ENCODE results near the gene BICC1. TPM values are rescaled to one million over a fixed set of nuclear protein-coding genes. Genes with fewer than 3 reads are reported as not detected.
"Not testable (repeated sequence)": the region's sequence is repeated elsewhere in the genome, so short reads cannot be mapped to it uniquely, and the experiment has no call there.

Gene BICC1
- total RNA-seq, 1 experiment from 2014 or later, result 0.52 TPM

DNA sequence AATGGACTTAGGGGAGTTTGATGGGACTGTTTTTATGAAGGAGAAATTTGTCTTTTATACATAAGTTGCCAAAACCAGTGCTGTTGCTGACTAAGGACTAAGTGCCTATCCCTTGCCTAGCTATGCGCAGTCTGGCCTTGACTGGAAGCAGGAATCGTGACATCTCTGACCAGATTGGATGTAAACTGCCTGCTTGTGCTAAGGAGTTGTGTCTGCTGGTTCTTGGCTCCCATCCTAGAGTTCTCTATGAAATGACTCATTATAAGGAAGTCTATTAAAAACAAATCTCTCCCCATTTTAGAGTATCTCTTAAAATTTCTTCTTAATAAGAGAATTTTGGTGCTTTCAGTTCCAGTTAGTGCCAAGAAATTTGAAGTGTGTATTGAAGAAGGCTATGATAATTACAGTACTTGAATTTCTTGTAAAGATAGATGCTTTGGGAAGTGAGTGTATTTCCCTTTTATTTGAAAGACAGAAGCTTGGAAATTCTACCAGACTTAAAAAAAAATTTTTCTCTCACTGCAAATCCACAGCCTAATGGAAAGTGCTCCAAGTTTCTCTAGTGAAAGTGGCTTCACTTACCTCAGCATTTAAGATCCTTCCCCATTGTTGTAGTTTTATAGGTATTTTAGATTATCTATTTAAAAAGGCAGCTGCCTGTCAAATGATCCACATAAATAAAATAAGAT, 77.6 kb downstream of the BICC1 start:
- DNase-seq (ENCODE audit: extremely low read depth, low read depth), result no peak

DNA sequence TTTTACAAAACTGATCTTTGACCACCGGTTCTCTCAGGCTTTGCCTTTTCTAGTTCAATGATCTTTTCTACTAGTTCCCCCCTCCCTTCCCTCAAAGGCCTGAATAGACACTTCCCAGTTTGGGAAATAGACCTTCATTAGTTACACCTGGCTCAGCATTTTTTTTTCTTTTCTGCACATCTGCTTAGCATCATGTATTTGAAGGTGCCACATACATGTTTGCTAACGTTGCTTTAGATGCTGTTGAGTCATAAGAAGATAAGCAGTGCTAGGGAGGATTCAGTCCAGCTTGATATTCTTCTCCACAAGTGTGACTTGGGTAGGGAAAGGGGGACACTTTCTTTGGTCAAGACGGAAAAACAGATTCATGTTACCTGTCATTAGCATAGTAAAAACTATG, 78.3 kb downstream of the BICC1 start:
- DNase-seq (ENCODE audit: extremely low read depth, low read depth), result no peak

DNA sequence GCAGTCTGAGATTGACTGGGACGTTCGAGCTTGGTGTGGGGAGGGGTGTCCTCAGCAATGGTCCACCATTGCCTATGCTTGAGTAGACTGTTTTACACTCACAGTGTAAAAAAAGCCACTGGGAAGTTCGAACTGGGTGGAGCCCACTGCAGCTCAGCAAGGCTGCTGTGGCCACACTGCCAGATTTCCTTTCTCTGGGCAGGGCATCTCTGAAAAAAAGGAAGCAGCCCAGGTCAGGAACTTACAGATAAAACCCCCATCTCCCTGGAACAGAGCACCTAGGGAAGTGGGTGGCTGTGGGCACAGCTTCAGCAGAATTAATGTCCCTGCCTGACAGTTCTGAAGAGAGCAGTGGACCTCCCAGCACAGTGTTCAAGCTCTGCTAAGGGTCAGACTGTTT, 80.3 kb downstream of the BICC1 start:
- no peak for DNase-seq (ENCODE audit: extremely low read depth, low read depth)

DNA sequence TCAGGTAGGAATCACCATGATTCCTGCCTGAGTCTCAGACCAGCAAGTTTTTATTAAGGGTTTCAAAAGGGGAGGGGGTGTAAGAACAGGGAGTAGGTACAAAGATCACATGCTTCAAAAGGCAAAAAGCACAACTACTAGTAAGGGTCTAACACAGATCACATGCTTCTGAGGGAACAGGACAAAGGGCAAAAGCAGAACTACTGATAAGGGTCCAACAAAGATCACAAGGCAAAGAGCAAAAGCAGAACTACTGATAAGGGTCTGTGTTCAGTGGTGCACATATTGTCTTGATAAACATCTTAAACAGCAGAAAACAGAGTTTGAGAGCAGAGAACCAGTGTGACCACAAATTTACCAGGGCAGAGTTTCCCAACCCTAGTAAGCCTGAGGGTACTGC, 84.5 kb downstream of the BICC1 start:
- not testable (repeated sequence) for DNase-seq (ENCODE audit: extremely low read depth, low read depth)

DNA sequence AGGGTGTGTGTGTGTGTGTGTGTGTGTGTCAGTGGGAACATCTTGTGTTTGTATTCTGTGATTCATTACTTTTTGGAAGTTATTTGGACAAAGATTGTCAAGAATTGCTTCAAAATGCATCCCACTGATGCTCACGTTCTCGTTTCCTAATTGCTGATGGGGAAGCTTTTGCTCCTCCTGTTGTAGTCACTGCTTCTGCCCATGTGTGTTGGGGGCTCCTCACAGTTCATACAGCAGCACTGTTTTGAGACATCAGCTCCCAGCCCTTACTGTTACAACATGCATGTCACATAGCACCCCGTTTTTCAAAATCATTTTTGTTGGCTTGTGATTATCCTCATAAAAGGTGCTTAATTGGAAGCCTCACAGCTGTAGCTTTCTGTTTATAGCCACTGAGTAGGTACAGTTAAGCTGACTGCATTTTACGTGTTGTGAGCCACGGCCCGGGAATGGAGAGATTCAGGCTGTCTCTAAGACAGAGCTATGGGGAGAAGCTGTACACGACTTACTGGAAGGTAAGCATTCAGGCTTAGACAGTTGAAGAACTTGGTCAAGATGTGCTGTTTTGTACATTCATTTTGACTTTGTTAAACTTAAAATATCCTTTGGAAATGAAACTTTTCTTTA, 87.4 kb downstream of the BICC1 start:
- no peak for DNase-seq (ENCODE audit: extremely low read depth, low read depth)

DNA sequence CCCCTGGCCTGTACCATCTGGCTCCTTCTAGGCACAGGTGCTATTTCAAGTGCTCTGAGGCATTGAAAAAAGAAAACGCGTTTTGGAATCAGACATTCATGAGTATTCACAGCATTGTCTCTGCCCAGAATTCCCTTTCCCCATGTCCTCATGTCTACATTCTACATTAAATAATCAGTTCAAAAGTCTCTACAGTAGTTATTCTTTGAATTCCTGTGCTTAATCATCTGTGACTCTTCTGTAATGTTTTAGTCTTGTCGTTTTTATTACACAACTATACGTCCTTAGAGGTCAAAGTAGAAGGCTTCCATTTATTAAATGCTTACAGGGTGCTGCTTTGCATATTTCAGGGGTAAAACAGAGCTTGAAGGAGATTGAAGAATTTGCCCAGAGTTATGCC, 95.7 kb downstream of the BICC1 start:
- DNase-seq (ENCODE audit: extremely low read depth, low read depth), result no peak

DNA sequence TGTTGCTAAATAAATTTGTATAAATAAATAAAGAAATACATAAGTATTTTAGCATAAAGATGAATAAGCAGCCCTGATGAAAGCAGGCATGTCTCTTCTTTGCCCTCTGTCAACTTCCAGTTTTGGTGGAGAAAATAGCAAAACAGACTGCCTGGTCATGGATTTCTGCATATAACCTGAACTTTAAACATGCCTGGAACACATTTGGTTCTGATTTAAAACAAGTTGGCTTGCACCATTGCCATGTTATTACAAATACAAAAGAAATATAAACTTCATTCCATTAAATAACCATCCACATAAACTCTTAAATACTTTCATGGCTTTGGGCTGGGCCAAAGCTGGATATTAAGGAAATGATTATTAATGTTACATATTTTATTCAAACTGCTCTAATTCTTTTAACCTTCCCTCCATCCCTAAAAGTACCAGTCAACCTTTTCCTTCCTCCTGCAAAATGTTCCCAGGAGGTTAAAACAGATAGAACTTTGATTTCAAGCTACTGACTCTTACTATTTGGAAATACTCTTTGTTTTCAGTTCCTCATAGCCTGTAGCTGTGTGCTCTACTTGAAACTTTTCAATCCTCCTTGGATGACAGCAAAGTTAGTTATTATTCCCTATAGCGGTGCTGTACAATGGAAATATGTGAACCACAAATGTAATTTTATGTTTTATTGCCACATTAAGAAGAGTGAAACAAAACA, 96.3 kb downstream of the BICC1 start:
- no peak for DNase-seq (ENCODE audit: extremely low read depth, low read depth)

DNA sequence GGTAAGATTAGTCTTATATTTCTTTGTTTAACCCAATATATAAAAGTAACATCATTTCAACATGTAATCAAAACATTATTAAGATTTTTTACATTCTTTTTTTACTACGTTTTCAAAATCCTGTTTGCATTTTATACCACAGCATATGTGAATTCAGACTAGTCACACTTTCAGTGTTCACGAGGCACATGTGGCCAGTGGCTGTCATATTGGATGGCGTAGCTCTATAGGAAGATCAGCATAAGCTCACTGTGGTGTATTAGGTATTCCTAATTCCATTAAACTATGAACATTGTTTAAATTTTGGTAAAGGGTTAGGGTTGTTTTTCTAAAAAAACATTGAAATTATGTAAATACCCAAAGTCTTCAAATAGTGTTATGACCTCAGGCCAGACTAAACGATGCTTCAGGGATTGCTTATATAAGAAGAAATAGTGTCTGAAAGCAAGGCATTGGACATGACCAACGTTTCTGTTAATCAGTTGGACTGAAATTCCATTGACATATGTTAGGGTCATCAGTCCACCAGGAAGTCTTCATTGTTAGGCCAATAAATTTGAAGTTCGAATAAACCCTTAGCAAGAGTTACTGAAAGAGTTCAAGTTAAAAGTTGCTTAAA, 97.0 kb downstream of the BICC1 start:
- DNase-seq (ENCODE audit: extremely low read depth, low read depth), result no peak

DNA sequence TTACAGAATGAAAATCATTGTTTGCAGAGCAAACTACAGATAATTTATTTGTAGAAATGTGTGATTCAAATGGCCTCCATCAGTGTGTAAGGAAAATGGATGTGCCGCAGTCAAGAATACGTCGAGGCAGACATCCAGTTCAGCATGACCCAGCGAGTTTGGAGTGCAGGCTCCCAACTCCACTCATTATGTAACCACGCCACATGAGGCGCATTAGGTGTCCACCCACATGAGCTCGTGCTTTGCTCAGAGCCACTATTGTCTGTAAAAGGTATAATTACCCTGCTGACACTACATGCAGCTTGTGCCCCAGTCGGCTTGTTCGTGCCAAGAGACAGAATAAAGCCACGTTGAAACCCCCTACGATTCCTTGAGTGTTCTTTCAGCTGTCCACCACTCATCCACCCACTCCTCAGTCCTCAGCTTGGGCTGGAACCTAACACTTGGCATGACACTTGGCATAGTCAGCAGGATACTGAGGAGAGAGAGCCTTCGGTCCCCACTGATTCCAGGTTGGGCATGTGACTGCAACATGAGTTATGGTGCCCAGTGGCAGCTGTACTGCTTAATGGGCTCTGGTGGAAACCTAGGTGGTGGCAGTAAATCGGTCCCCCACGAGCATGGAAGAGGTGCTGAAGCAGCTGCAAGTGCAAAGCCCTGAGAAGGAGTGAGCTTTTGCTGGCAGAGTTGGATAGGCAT, 102.7 kb downstream of the BICC1 start:
- no peak for DNase-seq (ENCODE audit: extremely low read depth, low read depth)

DNA sequence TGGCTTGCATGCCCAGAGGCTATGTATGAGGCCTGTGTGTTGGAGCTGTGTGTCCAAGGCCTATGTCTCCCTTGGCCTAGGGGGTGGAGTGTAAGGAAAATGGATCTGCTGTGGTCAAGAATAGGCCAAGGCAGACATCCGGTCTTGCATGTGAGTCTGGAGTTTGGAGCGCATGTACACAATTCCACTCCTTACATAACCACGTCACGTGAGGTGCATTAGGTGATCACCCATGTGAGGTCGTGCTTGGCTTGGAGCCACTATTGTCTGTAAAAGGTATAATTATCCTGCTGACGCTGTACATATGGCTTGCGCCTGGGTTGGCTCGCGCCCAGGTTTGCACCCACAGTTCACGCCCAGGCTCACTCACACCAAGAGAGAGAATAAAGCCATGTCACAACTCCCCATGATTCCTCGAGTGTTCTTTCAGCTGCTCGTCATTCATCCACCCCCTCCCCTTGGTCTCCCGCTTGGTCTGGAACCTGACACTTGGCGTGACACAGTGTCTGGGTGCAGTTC, 105.5 kb downstream of the BICC1 start:
- DNase-seq (ENCODE audit: extremely low read depth, low read depth), result no peak

DNA sequence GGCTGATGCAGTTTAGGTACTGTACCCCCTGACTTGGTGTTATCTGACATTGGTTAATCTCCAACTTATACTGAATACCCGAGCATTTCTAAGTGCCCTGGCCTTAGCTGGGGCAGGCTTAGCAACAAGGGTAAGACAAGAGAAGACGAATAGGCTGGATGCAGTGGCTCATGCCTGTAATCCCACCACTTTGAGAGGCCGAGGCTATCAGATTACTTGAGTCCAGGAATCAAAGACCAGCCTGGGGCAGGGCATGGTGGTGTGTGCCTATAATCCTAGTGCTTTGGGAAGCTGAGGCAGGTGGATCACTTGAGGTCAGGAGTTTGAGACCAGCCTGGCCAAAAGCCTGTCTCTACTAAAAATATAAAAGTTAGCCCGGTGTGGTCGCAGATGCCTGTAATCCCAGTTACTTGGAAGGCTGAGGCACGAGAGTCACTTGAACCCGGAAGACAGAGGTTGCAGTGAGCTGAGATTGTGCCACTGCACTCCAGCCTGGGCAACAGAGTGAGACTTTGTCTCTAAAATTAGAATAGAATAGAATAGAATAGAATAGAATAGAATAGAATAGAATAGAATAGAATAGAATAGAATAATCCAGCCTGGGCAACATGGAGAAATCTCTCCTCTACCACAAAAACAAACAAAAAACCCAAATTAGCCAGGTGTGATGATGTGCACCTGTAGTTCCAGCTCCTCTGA, 108.9 kb downstream of the BICC1 start:
- DNase-seq (ENCODE audit: extremely low read depth, low read depth), result no peak

DNA sequence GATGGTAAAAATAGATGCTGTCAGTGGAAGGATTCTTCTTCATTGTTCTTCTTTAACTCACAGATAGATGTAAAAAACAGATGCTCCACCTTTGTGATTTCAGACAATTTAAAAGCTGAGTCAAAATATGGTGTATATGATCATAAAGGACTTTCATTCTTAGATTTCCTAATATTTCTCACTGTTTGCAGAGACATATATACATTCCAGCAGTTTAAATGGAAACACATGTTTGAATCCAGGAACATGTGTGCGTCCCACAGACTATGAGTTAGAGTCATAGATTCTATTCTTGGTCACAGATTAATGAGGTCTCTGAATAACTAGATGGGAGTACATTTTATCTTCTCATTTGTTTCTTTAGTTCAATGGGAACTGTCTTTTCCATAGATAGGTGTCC, 109.6 kb downstream of the BICC1 start:
- DNase-seq (ENCODE audit: extremely low read depth, low read depth), result no peak

DNA sequence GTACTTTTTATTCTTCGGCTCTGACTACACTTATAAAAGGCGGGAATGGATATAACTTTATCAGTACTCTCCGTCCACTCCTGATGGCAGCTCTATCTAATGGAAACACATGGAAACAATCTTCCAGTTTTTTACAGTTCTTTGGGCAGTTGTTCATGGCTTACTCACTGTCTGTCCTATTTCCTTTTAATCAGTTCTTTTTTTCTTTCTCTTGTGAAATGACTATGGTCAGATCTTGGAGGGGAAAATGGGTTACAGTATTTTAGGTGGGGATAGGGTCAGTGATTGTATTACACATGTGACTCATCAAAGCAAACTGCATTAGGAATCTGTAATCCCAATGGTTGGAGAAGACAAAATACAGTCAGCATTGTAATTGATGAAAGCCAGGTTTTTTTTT, 112.4 kb downstream of the BICC1 start:
- no peak for DNase-seq (ENCODE audit: extremely low read depth, low read depth)

DNA sequence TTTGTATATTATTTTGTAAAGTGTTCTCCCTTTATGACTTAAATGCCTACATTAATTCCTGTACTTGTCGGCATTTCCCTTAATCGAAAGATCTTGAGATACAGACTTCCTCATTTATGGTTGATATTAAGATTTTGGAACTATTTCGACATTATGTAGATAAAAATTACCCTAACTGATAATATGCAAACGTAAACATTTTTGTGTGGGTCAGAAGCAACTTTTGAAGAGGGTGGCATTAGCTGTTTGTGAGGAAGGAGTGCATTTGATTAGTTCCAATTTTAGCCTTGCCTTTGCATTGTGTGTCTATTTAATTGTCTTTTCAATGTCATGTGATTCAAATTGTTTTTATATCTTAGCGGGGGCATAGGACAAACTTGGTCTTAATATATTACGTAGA, 114.7 kb downstream of the BICC1 start:
- no peak for DNase-seq (ENCODE audit: extremely low read depth, low read depth)

DNA sequence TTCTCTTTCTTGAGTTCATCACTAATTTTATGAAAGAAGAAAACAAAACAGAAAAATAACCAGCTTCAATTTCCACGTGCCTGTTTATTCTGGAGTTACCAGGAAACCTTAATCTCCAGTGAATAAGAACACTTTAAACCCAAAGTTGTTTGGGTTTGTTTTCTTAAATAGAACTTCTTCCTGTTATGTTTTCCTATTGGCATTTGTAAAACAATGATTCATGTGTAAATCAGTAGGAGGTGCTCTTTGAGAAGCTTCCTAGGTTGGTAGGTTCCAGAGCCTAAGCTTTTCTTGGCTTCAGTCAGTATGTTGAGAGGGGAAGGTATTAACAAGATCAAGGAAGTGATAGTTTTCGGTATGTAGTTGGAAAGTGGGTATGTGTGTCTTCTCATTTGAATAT, 119.0 kb downstream of the BICC1 start:
- no peak for DNase-seq (ENCODE audit: extremely low read depth, low read depth)

DNA sequence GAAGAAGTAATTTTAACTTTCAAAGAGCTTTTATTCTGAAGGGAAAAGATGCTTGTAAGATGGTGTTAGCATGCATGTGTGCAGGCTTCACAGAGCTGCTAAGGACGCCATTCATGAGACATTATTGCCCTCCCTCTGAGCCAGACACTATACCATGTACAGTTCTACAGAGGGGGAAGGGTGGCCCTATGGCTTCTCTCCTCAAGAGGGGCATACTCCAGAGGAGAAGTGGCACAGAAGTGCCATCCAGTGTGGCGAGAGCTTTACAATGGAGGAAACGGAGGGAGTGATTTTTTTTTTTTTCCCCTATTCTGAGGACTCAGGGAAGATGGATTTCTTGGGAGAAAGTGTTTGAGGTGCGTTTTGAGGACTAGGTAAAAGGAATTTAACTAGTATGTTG, 119.5 kb downstream of the BICC1 start:
- no peak for DNase-seq (ENCODE audit: extremely low read depth, low read depth)

DNA sequence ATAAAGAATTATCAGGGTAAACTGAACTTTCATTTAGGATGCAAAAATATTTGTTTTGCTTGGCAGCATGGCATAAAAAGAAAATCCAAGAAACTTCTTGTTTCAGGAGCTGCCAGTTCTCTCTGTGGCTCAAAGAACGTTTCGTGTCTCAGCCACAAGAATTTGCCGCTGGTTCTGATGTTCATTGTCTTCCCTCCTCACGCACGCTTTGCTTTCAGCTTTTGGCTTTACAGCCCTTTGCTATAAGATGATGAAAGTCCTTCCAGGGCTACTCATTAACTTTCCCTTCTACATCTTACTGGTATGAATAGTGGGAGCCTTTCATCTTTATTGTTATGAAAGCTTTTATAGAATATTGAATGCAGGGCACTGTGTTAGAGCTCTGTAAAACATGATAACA, 124.7 kb downstream of the BICC1 start:
- no peak for DNase-seq (ENCODE audit: extremely low read depth, low read depth)

DNA sequence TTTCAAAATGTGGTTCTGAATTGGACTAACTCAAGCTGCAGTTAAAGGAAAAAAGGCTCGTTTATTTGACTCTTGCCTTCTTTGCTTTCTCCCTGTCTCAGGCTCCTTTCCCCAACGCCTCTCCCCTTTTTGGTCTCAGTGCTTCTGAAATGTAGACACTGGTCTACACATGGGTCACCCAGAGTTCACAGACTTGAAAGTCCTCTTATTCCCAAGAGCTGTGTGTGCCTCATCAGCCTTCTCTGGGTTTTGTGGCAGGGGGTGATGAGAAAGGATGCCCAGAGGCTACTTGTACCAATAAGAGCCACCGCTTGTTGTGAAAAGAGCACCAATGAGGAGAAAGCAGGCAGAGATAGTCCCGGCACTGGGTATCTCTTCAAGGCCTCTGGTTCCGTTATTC, 125.7 kb downstream of the BICC1 start:
- DNase-seq (ENCODE audit: extremely low read depth, low read depth), result no peak

DNA sequence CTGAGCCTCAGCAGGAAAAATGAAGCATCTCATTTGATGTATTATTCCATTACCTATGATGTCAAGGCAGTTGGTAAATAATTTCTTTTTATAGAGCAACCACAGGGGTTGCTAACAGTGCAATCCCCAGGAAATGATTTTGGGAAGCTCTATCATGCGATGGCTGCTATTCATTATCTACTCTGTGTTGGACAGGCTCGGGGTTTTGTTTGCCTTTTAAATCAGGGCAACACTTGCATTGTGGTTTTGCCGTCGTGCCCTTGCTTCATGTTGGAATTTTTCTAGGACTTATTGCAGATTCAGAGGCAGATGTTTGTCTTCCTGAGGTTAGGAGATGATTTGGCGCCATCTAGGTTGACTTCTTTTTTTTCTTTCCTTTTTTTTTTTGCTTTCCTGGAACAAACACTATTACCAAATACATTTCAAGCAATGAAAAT, 128.4 kb downstream of the BICC1 start:
- DNase-seq (ENCODE audit: extremely low read depth, low read depth), result no peak

DNA sequence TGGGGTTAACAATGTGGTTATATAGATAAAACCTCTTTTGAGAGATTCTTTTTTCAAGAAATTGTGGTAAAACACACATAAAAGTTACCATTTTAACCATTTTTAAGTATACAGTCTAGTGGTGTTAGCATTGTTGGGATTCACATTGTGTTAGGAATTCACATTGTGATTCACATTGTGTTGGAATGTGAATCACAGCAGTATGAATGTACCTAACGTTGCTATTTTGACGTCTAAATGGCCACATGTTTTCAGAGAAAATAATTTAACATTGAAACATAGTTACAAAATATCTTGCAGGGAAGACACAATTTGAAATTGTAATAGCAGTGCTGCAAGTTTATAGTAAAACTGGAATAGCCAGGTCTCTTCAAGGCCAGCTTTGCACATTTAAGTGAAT, 129.0 kb downstream of the BICC1 start:
- DNase-seq (ENCODE audit: extremely low read depth, low read depth), result no peak

All from NCI-H460 (cell line).